ENCODE data around the gene NELL1.

- TF ChIP-seq POLR2AphosphoS5 (IDR thresholded peaks at IDR 0.05): no peak
- TF ChIP-seq CTCF (IDR thresholded peaks at IDR 0.05): no peak
- TF ChIP-seq POLR2A (IDR thresholded peaks at IDR 0.05): no peak
Measured at GRCh38 chr11:21472261-21472660, 802.9 kb downstream of the NELL1 start.

All from prostate gland (tissue), 2 donors.